ENCODE data around the gene BCAS1.
A peak's percentile ranks its signal among the peaks of the same experiment; 100 is the strongest.
"Not testable (repeated sequence)": the region's sequence is repeated elsewhere in the genome, so short reads cannot be mapped to it uniquely, and the experiment has no call there.

Gene BCAS1

GRCh38 chr20:53940907-53941545 is 129.4 kb downstream of the BCAS1 start:
- no peak for DNase-seq (ENCODE audit: low read depth)

DNA sequence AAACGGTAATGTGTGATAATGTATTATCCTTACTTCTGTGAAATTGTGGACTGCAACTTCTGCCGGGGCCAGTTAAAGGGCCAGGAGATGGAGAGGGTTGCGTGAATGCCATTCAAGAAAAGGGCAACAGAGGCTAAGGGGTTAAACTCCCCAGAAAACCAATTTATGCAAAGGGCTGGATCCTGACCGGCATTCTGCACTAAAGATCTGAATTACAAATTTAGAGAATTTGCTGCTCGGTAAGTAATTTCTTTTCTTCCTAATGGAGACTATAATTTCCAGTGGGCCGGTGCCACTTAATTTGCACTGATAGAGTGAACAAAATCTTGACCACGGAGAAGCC is 130.1 kb downstream of the BCAS1 start:
- DNase-seq (ENCODE audit: low read depth) = no peak

DNA sequence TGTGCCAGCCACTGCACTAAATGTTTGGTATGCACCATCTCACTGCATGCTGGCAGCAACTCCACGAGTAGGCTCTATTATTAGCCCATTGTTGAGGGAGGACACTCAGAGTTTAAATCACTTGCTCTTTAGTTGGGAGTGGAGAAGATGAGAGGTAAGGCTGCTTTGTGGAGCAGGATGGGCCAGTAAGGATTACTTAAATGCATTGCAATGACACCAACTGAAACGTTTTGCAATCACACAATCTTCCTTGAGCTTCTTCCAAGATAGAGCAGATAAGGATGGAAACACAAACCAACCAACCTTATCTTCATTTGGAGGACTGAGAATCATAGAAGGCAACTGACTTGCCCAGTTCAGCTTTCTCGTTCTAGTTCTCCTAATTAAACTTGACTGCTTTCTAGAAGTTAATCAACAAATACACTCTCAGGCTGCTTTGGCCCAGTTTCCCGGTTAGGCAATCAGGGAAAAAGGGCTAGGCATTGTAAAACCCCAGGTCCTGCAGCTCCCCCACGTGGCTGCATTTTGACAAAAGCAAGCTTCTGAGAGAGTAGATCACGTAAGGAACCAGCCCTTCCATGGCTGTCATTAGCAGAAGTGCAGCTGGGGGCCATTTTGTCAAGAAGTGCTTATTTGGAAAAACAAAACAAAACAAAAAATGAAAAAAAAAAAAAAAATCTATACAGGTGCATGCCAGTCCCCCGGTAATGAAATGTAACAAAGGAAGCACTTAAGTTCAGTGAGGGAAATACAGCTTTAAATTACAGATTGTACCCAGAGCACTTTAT is 130.6 kb downstream of the BCAS1 start:
- DNase-seq (ENCODE audit: low read depth) = peak; percentile 40

GRCh38 chr20:53939190-53939571 is 131.2 kb downstream of the BCAS1 start:
- DNase-seq (ENCODE audit: low read depth) = no peak

GRCh38 chr20:53938739-53939138 is 131.7 kb downstream of the BCAS1 start:
- DNase-seq (ENCODE audit: low read depth) = no peak

DNA sequence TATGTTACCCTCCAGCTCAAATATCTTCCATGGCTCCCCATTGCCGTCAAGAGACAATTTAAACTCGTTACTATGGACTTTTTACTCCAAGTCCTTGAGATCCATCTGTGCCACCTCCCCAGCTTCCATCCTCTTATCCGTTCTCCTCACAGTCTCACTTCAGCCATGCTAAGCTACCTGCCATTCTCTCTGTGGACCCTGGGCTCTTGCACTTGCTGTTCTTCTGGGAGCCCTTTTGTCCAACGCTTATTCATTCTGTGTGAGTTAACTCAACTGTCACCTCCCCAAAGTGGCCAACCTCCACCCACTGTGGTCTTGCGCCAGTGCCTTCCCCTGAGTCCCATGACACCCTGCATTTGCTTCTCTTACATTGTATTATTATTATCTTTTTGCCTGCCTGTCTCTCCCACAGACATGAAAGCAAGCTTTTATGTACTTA is 132.4 kb downstream of the BCAS1 start:
- no peak for DNase-seq (ENCODE audit: low read depth)

DNA sequence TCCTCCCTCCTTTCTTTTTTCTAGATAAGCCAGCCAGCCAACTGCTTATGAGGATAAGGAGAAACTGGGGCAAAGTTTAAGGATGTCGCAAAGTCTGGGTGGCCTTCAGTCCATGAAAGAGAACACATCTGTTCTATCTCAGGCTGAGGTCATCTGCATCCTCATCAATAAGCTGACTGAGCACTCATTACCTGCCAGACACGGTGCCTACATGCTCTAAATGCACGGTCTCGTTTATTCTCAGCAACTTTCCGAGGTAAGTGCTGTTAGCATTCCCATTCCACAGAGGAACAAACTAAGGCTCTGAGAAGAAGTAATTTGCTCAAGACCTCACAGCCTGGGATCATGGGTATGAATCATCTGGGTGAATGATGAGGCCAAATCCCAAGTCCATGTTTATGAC is 133.1 kb downstream of the BCAS1 start:
- DNase-seq (ENCODE audit: low read depth) = no peak

DNA sequence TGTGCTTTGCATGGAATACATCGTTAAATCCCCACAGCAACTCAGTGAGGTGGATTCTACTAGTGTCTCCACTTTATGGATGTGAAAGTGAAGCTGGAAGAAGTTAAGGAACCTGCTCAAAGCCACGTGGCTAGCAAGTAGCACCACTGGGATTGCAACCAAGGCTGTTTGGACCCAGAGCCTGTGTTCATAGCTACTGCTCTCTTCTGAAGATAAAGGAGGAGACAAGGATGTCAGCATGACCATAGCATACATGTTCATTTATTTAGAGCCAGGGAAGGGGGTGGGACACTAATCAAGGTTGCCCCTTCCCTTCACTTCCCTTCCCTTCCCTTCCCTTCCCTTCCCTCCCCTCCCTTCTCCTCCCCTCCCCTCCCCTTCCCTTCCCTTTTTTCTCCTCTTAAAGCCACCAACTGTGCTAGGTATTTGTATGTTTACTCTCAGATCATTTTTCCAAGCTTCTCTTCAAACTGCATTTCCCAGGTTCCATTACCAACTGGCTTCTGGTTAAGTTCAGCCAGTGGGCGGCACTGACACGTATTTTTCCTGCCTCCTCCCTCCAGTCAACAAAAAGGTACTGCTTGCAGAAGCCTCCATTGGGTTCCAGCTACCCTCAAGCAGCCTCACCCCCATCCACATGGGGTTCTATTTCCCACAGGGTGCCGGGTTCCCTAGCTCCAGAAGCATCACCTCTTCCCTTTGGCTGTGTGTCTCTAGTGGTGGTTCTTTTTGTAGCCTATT is 134.9 kb downstream of the BCAS1 start:
- DNase-seq (ENCODE audit: low read depth) = no peak

DNA sequence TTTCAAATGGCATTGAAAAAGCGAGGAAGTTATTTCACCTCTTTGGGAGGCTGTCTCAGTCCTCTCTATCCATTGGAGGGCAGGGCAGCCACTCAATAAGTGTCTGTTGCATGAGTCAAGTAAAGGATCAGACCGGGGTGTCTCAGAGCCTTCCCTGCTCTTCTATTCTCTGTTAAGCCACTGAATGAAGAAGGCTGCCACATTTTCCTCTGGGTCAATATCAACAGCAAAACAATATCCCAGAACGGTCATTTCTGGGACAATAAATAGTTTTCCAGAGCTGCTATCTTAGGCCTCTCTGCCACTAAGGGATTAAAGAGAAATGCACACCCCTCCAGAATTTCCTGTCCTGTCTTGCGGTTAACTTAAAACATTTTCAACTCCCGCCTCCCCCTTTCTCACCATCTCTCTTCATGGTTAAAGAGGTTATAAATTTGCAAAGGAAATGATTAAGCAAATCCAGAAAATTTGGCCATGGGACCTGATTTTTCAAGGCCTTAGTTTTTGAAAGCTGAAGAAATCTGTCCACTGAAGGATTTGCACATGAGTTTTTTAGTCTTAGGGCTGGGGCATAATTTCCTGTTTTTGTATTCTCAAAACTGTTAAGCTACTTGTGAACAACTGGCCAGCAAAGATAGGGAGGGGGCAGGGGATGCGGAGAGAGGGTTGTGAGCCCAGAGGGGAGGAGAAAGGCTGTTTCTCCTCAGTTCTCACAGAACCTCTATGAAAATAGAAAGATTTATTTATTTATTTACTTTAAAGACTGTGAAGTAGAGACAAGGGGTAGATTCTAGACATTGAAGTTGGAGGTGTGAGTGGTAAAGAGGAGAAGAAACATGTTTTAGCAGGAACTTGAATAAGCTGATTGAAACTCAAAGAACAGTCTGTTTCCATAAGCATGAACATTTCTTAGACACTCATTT is 135.7 kb downstream of the BCAS1 start:
- no peak for DNase-seq (ENCODE audit: low read depth)

GRCh38 chr20:53933232-53933846 is 137.1 kb downstream of the BCAS1 start:
- no peak for DNase-seq (ENCODE audit: low read depth)

DNA sequence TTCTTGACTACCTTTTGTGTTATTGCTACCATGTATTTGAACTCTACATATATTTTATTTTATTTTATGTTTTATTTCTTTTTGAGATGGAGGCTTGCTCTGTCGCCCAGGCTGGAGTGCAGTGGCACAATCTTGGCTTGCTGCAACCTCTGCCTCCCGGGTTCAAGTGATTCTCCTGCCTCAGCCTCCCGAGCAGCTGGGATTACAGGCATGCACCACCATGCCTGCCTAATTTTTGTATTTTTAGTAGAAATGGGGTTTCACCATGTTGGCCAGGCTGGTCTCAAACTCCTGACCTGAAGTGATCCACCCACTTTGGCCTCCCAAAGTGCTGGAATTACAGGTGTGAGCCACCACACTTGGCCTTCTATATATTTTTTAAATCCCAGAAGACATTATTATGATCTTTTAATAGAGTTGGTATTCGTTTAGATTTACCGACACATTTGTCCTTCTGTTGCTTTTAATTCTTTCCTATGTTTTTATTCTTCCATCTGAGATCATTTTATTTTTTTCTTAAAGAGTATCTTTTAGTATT is 137.7 kb downstream of the BCAS1 start:
- not testable (repeated sequence) for DNase-seq (ENCODE audit: low read depth)

- DNase-seq (ENCODE audit: low read depth) = no peak
These were observed 138.8 kb downstream of the BCAS1 start for GRCh38 chr20:53931597-53931996.

GRCh38 chr20:53930651-53931504 is 139.5 kb downstream of the BCAS1 start:
- no peak for DNase-seq (ENCODE audit: low read depth)

DNA sequence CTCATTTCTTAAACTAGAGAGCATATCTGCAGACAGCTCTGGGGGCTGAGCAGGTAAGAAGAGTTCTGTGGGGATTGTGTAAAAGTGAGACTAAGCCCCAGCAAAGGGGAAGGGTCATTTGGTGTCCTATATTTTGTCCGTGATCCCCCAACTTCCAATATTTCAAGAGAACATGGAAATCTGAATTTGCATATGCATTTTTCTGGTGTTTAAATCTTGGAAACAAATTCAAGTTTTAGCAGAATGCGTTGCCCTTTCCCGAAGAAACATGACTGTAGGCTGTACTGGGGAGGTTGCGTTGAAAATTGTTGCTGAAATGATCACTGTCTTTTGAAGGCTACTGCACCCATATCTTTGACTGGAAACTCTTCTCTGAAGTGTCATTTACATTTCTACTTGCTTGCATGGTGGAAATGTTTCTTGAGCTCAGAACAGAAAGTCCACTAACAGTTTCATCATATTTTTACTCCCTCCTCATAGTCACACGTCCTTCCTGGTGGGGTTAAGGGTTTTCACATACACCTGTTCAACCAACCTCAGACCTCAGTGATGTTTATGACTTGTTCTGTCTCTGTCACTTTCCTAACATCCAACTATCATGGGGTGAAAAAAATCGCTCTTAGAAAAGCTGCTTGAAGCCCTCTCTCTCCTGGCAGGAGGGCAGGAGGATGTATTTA is 140.3 kb downstream of the BCAS1 start:
- no peak for DNase-seq (ENCODE audit: low read depth)

- no peak for DNase-seq (ENCODE audit: low read depth)
These were observed 141.0 kb downstream of the BCAS1 start for GRCh38 chr20:53929399-53929798.

GRCh38 chr20:53927990-53928389 is 142.4 kb downstream of the BCAS1 start:
- no peak for DNase-seq (ENCODE audit: low read depth)

DNA sequence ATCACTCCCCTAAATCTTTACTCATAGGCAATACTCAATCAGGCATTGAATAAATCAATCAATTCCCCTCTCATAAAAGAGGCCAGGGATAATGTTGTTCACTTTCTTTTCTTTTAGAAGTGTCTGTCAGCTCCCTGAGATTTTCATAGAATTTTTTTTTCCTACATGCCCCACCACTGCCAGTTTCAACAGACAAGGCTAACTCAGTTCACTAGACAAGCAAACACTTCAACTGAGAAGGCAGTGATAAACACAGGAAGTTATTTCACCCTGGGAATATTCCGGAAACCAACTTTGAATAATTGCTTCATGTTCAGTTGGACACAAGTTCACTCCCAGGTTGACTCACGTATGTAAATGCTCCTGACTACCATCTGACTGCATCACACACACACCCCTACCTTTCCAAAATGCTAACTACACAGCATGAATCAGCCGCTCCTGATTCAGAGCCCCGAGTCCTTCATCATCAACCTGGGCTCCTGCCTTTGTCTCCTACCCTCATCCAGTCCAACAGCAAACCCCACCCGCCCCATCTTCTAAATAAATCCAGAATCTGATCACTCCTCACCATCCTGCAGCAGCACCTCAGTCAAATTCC is 143.9 kb downstream of the BCAS1 start:
- DNase-seq (ENCODE audit: low read depth) = no peak

DNA sequence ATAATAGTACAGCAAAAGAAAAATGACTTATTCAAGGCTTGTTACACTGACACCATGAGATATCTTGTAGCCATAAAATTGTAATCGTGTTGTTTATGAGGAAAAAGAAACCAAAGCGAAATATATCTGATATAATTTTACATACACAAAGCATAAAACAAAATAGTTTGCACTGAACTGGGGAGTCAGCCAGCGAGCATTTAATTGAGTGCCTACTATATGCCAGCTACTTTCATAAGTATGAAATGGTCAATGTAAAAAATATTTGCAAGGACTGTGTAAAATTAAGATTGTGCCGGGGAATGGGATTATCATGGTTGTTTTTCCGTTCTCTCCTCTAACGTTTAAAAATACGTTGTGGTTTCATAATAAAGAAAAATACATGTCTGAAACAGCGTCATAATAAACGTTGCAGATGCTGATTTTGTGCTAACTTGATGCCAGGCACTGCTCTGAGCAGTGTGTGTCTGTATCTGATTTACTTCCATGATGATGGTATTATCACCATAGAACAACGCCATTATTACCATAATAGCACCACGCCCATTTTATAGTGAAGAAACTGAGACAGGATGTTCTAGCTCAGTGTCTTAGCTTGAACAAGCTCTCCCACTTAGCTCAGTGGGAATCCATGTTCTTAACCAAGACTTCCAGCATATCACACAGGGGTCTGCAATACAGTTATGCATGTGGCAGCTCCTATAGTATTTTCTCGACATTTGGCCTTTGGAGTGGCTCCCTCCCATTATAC is 144.6 kb downstream of the BCAS1 start:
- DNase-seq (ENCODE audit: low read depth) = no peak
